Forelimb muscle (tissue), 1 donor: Measurements from ENCODE around the gene KRTAP26-1. TPM values are rescaled to one million over a fixed set of nuclear protein-coding genes. Genes with fewer than 3 reads are reported as not detected.

Source experiments
- DNase-seq: peaks from one replicate; pipeline ENCODE4 v3.0.0-alpha.2; 2013; ENCODE audit warnings: low read depth
- polyA plus RNA-seq: library from polyadenylated mRNA; unstranded; fragments of 120-200 nt; gene quantifications from one replicate; pipeline ENCODE4 v1.2.1, GENCODE V29; 2013; ENCODE audit not compliant: insufficient read length

Gene KRTAP26-1
- polyA plus RNA-seq: not detected

DNA sequence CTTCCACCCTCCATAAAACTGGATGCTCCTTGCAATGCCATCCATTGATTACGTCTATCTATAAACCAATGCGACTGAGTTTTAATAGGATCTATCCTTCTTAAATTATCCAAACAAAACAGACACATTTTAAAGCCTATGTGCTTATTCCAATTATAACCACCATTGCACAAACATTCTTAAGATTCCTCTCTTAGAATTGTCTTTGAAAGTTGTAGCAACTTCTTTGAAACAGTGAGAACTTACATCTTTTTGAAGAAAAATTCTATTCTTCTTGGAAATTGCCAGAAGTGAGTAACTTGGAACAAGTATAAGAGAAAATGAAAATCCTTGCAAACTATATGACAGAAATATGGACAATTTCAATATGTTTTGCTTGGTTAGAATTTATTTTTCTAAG is at the start of gene KRTAP26-1:
KRTAP26-1 (minus strand) TSS at position 101 of the 400 bp plus-strand sequence. CDS start 280 bp downstream, outside the sequence.
- DNase-seq: no peak

- peak; percentile 9 for DNase-seq
These were observed 35.8 kb upstream of the KRTAP26-1 start for GRCh38 chr21:30355906-30356305.

DNA sequence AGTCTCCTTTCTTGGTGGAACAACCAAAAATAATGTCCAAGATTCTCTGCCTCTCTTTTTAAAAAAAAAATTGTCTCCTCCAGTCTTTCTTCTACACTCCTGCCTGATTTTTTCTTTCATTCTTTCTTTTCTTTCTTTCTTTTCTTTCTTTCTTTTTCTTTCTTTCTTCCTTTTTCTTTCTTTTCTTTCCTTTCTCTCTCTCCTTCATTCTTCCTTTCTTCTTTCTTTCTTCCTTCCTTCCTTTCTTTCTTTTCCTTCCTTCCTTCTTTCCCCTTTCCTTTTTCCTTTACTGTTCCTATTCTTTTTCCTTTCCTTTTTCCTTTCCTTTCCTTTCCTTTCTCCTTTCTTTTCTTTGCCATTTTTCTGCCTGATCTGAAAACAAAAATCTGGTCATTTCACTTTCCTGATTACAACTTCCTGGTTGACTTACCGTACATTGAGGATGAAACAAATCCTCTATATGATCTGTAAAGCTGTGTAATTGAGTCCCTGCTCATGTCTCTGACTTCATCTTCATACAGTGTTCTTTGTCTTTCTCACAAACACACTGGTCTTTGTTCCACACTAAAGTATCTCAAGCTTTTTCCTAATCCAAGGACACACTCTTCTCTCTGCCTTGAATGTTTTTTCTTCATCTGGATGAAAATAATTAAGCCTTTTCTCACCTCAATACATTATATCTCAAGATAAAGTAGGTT is 34.3 kb upstream of the KRTAP26-1 start:
- no peak for DNase-seq

DNA sequence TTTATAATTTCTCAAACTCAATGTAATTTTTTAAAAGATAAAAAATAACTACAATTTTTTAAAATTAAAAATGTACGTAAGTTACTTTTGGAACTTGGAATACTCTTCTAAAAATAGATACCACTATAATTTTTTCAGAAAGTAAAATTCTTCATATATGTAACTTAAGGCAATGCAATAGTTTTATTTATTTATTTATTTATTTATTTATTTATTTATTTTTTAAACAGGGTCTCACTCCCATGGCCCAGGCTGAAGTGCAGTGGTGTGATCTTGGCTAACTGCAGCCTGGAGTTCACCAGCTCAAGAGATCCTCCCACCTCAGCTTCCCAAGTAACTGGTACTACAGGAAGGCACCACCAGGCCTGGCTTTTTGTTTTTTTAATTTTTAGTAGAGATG is 31.4 kb upstream of the KRTAP26-1 start:
- DNase-seq: no peak

DNA sequence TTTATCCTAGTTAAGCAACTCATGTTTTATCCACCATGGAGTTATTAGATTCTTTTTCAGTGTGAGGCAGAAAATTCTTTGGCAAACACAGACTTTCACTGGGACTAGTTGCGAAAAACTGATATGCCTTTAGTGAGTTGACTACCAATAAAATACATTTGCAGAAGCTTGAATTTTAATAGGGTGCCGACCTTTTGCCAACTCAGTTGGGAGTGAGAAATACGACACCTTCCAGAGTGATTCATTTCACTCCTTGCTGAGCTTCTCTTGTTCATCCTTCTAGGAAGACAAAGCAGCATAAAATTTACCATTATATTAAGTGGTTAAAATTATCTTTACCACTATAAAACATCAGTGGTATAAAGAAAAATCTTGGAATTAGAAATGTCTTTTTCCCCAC is 29.5 kb upstream of the KRTAP26-1 start:
- peak; percentile 16 for DNase-seq

GRCh38 chr21:30348506-30348905 is 28.4 kb upstream of the KRTAP26-1 start, which contains the start of gene KRTAP23-1:
Gene KRTAP23-1, minus strand, starts transcription at chr21:30348606. Its CDS starts 0 bp downstream, at chr21:30348606.
- DNase-seq: no peak

DNA sequence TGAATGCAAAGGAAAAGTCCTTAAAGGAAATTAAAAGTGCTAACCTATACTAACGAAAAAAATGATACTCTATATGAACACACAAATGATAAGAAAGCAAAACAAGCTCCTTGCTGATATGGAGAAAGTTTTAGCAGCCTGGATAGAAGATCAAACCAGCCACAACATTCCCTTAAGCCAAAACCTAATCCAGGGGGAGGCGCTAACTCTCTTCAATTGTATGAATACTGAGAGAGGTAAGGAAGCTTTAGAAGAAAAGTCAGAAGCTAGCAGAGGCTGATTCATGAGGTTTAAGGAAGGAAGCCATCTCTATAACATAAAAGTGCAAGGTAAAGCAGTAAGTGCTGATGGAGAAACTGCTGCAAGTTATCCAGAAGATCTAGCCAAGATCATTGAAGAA is 24.9 kb upstream of the KRTAP26-1 start:
- DNase-seq: no peak

DNA sequence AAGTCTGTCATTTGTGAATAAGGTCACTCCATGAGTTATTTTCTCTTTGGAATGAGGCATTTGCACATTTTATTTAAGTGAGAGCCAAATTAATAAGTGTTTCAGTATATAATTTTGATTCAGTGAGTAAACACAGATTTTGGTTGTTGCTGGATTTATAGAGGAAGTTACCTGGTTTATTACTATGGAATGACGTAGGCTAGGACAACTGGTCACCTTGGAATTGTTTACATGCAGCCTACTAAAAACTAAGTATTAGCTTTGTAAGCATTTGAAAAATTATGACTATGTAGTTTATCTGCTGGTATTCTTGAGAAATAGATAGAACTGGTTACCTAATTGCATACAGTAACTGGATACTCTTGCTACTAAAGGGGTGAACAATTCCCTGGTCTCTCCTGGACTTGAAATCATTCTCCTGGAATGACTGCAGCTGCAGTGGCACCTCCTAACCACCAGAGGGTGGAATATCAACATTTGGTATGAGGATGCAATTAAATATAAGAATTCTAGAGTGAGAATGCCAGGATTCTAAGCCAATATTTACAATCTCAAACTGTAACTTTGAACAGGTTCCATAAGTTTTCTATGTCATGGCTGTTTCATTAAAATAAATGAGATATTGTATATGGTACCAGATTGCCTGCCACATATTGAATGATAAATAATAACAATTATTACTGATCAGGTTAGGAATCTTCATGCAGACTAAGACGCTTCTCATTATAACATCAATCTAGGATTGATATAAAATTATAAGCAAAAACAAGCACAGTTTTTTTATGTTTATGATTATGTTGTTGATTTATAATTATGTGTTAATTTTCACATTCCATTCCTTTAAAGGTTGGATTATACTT is 20.8 kb upstream of the KRTAP26-1 start:
- no peak for DNase-seq

DNA sequence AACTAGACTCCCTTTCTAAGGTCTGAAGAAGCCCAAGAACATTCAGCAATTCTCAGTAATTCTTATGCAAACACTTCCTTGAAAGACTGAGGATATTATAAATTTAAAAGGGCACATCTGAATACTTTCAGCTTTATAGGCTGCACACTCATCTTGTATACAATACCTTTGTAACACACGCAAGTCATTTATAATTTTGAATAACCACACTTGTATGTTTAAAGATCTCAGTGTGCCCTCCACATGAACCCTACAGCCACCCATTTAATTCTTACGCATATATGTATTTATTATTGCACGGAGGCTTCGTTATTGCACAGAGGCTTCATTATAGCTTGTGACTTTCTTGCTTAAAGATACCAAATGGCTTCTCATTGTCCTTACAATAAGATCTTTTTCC is 18.6 kb upstream of the KRTAP26-1 start:
- no peak for DNase-seq

DNA sequence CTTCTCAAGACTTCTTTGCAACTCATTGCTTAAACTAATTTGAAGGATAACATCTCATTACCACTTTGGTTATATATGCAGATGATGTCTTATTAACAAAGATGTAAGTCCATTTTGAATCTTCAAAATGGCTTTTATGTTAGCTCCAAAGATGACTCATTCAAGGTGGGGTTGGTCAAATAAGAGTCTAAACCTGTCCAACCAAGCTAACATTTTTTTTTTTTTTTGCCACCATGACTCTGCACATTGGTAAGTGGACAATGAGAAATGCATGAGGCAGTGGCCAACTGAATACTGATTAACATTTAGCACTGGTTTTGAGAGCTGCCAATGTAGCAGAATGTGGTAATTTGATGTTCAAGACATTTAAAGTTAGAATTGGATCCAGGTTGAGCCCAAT is 17.7 kb upstream of the KRTAP26-1 start:
- DNase-seq: no peak

GRCh38 chr21:30337276-30337744 is 17.2 kb upstream of the KRTAP26-1 start, which contains the start of gene KRTAP27-1:
Gene KRTAP27-1, minus strand, starts transcription at chr21:30337694. Its CDS starts 26 bp downstream, at chr21:30337668.
- DNase-seq: no peak

DNA sequence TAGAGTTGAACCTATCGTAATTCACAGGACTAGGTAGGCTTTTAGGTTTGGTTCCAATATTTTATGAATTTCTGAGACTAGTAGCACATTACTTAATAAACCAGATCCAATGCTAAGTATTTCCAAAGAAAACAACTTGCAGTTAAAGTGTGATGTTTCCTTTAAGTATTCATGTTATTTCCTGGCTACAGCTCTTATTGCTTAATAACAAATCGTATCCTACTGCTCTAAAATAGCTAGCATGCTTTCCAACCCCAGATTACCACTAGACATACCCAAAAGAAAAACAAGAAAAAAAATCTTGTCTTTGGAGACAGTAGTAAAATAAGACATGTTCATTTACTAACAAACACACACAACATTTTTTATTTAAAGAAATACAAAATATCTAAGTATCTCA is 16.5 kb upstream of the KRTAP26-1 start:
- DNase-seq: no peak

- no peak for DNase-seq
These were observed 13.6 kb upstream of the KRTAP26-1 start for GRCh38 chr21:30333736-30334135.

GRCh38 chr21:30332681-30333080 is 12.6 kb upstream of the KRTAP26-1 start:
- DNase-seq: no peak

DNA sequence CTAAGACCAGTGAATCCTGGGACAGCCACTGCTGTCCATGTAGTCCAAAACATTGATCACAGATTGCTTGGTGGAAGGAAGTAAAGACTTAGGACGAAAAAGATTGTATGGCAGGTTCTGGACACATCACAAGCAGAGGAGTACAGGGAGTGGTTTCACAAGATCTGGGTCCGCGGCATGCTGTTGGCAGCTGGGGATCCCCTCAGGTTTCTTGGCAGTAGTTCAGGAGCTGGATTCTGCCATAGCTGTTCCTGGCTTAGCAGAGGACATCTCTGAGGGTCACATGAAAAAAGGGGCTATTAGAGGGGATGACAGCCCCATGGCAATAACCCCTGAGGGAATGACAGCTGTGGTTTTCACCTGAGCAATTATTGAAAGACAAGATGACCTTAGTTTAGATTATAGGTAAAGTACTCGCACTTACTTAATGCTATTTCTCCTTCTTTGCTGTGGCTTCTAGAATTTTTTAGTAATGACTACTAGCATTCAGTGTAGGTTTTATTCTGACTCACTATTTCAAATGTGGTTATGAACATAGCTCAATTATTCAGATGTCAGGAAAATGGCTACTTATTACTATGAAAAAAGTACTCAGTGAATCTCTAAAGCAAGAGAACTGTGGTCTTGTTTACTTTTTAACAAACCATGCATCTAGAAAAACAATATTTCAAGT is 9.2 kb upstream of the KRTAP26-1 start:
- no peak for DNase-seq

DNA sequence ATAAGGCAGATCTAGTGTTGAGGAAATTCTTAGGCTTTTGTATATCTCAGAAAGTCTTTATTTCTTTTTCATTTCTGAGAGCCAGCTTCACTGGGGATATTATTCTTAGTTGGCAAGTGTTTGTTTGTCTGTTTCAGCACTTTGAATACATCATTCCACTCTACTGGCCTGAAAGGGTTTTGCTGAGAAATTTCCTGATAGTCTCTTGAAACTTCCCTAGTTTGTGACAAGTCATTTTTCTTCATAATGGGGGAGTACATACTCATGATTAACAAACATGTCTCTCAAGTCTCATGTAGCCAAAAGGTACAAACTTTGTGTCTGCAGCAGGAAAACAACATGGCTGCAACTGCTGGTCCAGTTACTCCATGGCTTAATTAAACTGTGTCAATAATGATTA is 6.3 kb upstream of the KRTAP26-1 start:
- no peak for DNase-seq

DNA sequence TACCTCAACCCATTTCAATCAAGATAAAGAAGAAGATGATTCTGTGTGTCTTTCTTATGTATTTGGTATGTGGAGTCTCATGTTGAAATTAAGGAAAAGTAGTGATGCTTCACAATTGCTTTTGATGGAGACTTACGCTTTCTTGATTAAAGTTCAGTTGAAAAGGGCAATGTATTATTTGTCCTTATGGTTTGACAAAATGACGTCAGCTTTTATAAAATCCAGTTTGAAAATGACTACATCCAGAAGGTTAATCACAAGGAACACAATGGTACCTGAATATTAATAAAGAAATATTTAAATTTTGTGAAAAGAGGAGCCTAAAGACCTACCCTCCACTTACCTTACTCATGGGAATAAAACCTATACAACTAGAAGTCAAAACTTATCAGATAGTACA is 4.4 kb downstream of the KRTAP26-1 start:
- DNase-seq: no peak

DNA sequence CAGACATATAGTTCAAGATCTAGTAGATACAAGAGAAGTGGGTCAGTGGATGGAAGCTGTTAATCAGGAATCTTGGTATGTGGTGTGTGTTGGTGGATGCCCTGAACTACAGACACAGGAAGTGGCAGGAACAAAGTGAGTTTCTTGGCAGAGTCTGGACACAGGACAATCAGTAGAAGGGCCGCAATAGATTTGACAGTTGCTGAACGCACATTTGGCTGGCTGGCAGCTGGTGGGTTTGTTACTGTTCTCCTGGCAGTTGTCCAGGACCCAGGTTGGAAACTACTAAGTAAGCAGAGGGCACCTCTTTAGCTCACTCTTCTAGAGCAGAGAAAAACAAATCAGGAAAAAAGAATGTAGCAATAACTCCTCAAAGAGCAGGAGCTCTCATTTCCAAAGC is 13.2 kb downstream of the KRTAP26-1 start:
- no peak for DNase-seq

DNA sequence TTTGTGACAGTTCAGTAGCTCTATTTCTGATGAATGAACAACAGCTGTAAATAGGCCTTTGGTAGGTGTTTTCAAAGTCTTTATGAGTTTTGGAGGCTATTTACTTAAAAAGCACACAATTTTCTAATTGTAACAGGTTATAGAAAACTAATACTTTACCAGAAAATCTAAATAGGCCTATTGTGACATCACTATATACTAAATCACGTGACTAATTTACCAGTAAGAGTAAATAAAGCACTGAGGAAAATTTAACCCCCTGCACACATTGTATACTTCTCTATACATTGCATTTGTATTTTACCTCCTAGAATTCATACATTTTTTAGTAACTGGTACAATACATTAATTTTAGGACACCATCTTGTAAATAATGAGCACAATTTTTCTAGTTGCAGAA is 15.0 kb downstream of the KRTAP26-1 start:
- DNase-seq: no peak

- no peak for DNase-seq
These were observed 30.9 kb downstream of the KRTAP26-1 start, which contains the start of gene KRTAP25-1 for GRCh38 chr21:30289215-30289614. Gene KRTAP25-1, minus strand, starts transcription at chr21:30289514. Its CDS starts 24 bp downstream, at chr21:30289490.

- no peak for DNase-seq
These were observed 37.3 kb downstream of the KRTAP26-1 start, which contains the start of gene KRTAP24-1 for GRCh38 chr21:30282850-30283249. Gene KRTAP24-1, minus strand, starts transcription at chr21:30282950. Its CDS starts 18 bp downstream, at chr21:30282932.

DNA sequence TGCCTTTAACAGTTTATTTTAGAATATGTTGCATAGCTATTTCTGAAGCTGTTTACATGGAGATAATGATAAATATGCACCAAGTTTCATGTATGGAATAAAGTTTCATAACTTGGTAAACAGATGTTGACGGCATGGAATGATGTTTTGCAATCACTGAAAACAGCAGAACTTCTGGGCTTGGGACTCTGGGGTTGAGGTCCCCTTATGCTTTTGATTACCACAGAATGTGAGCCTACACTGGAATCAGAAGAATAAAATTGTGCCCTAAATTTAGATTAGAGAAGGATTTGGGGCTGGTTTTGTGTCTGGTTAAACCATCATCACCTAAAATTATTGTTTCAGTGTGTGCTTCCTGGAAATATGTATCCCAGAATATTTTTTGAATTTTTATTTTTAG is 48.5 kb downstream of the KRTAP26-1 start:
- DNase-seq: peak; percentile 24
